Upper lobe of left lung (tissue), 4 donors: ENCODE data around the gene CCDC47.

Source experiments
- EP300 ChIP-seq, 4 donors: sonication (generic); formaldehyde crosslinking; IDR thresholded peaks; one replicate each; pipeline ENCODE4 v1.5.1; 2017; ENCODE audit warnings: antibody characterized with exemption in 4 of 4, control low read depth in 2 of 4
- POLR2A ChIP-seq, 4 donors: fragments of 450-650 bp; IDR thresholded peaks; one replicate each; pipeline ENCODE4 v1.5.1; 2016 to 2017; ENCODE audit warnings: antibody characterized with exemption in 4 of 4, mild to moderate bottlenecking in 2 of 4
- POLR2AphosphoS5 ChIP-seq, 2 donors: sonication (generic); formaldehyde crosslinking; IDR thresholded peaks; one replicate each; pipeline ENCODE4 v1.5.1; 2017; ENCODE audit warnings: antibody characterized with exemption in 2 of 2
- TF ChIP-seq, protein P1 (sequence below), 6 experiments: fragments of 450-650 bp in 4 of 6; fragments of 200-600 bp in 2 of 6; sonication (generic) in 2 of 6; IDR thresholded peaks; one replicate each; pipeline ENCODE4 v1.5.1; 2016 to 2019; ENCODE audit warnings: antibody characterized with exemption in 6 of 6

DNA sequence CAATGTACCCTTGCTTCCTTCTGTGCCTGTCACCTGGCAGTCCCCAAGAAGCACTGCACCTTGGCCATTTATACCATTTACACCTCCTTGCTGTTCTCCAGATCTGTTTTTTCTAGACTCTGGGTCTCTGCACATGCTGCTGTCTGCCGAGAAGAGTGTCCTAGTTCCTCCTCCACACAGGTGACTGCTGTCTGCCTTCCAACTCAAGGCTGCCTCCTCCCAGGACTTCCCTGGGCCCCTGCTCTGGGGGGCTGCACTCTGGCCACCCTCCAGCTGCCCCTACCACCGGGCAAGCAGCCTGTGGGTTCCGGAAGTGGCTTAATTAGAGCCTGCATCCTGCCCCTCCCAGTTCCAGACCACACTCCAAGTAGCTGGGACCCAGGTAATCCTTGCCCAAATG is 67.7 kb downstream of the CCDC47 start:
- TF ChIP-seq, protein P1, sequence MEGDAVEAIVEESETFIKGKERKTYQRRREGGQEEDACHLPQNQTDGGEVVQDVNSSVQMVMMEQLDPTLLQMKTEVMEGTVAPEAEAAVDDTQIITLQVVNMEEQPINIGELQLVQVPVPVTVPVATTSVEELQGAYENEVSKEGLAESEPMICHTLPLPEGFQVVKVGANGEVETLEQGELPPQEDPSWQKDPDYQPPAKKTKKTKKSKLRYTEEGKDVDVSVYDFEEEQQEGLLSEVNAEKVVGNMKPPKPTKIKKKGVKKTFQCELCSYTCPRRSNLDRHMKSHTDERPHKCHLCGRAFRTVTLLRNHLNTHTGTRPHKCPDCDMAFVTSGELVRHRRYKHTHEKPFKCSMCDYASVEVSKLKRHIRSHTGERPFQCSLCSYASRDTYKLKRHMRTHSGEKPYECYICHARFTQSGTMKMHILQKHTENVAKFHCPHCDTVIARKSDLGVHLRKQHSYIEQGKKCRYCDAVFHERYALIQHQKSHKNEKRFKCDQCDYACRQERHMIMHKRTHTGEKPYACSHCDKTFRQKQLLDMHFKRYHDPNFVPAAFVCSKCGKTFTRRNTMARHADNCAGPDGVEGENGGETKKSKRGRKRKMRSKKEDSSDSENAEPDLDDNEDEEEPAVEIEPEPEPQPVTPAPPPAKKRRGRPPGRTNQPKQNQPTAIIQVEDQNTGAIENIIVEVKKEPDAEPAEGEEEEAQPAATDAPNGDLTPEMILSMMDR (IDR thresholded peaks at IDR 0.05): no peak
- TF ChIP-seq EP300 (IDR thresholded peaks at IDR 0.05): no peak
- TF ChIP-seq POLR2A (IDR thresholded peaks at IDR 0.05): no peak
- no peak for TF ChIP-seq POLR2AphosphoS5 (IDR thresholded peaks at IDR 0.05)
